Parathyroid adenoma (tissue), 2 donors: ENCODE results near the gene DNAL1.

Experiments
- H2AFZ ChIP-seq: fragments of 300-600 bp; sonication (generic); one replicate; pipeline ENCODE4 v1.7.0; 2017; ENCODE audit warnings: antibody characterized with exemption, mild to moderate bottlenecking
- H3K27ac ChIP-seq: fragments of 300-600 bp; sonication (generic); one replicate; pipeline ENCODE4 v1.7.0; 2017
- H3K27me3 ChIP-seq: fragments of 300-600 bp; sonication (generic); one replicate; pipeline ENCODE4 v1.7.0; 2017; ENCODE audit warnings: low read length; ENCODE audit not compliant: control insufficient read depth, insufficient read depth
- H3K36me3 ChIP-seq: fragments of 300-600 bp; sonication (generic); one replicate; pipeline ENCODE4 v1.7.0; 2017; ENCODE audit warnings: low read length; ENCODE audit not compliant: control insufficient read depth, insufficient read depth
- H3K4me1 ChIP-seq: fragments of 300-600 bp; sonication (generic); one replicate; pipeline ENCODE4 v1.7.0; 2017; ENCODE audit warnings: control low read depth
- H3K4me2 ChIP-seq: fragments of 300-600 bp; sonication (generic); one replicate; pipeline ENCODE4 v1.7.0; 2017; ENCODE audit warnings: low read length
- H3K4me3 ChIP-seq: fragments of 300-600 bp; sonication (generic); one replicate; pipeline ENCODE4 v1.7.0; 2017; ENCODE audit warnings: low read depth, low read length
- H3K79me2 ChIP-seq: fragments of 300-600 bp; sonication (generic); one replicate; pipeline ENCODE4 v1.7.0; 2017; ENCODE audit warnings: control low read depth
- H3K9ac ChIP-seq: fragments of 300-600 bp; sonication (generic); one replicate; pipeline ENCODE4 v1.7.0; 2017; ENCODE audit warnings: mild to moderate bottlenecking
- H3K9me3 ChIP-seq: fragments of 300-600 bp; sonication (generic); one replicate; pipeline ENCODE4 v1.7.0; 2017; ENCODE audit warnings: low read length; ENCODE audit not compliant: control insufficient read depth
- CTCF ChIP-seq: fragments of 300-600 bp; sonication (generic); IDR thresholded peaks from one replicate; pipeline ENCODE4 v1.7.0; 2017; ENCODE audit warnings: antibody characterized with exemption, mild to moderate bottlenecking
- donor health status: primary hyperparathyroidism.

DNAL1 gene

GRCh38 chr14:73644531-73645247 lies at the start of gene DNAL1:
Gene DNAL1, plus strand, starts transcription at chr14:73644986. Its CDS starts 54 bp downstream, at chr14:73645040.
- TF ChIP-seq CTCF, result peak; percentile 13
- peak within 1 kb of the TSS; percentile 51 for H3K9ac ChIP-seq

GRCh38 chr14:73599499-73599898 lies 45.3 kb upstream of the DNAL1 start:
- Histone ChIP-seq H3K36me3 (no peaks in the 10 kb centered on the region), H3K9ac (no peak overlapping the region), H3K27me3 (no peaks in the 10 kb centered on the region), H3K4me2 (no peak overlapping the region), H3K79me2 (no peaks in the 10 kb centered on the region), H3K9me3 (no peaks in the 10 kb centered on the region), H3K4me3 (no peak overlapping the region), H3K27ac (no peak overlapping the region), H3K4me1 (no peaks in the 10 kb centered on the region), H2AFZ (no peak overlapping the region)
- TF ChIP-seq CTCF, result no peak

More at GRCh38 chr14:73644531-73645247, at the start of gene DNAL1:
- peak within 1 kb of the TSS; percentile 93 for H3K27ac ChIP-seq
- peak within 1 kb of the TSS; percentile 91 for H2AFZ ChIP-seq
- no peaks in the 10 kb centered on the region for H3K27me3 ChIP-seq
- H3K4me3 ChIP-seq, result peak within 1 kb of the TSS; percentile 98
- H3K4me1 ChIP-seq, result no peaks in the 10 kb centered on the region
- no peaks in the 10 kb centered on the region for H3K36me3 ChIP-seq
- no peaks in the 10 kb centered on the region for H3K9me3 ChIP-seq
- H3K4me2 ChIP-seq, result peak within 1 kb of the TSS; percentile 85
- peaks cover 19% of the 10 kb centered on the region for H3K79me2 ChIP-seq

- Histone ChIP-seq H3K36me3 (no peaks in the 10 kb centered on the region), H3K4me1 (no peaks in the 10 kb centered on the region), H2AFZ (no peak overlapping the region)
These were observed 41.8 kb upstream of the DNAL1 start for GRCh38 chr14:73602994-73603393.

GRCh38 chr14:73606271-73606670 lies 38.5 kb upstream of the DNAL1 start:
- Histone ChIP-seq H3K9ac (no peak overlapping the region), H3K79me2 (no peaks in the 10 kb centered on the region), H3K27ac (no peak overlapping the region), H3K27me3 (no peaks in the 10 kb centered on the region), H3K36me3 (no peaks in the 10 kb centered on the region), H2AFZ (no peak overlapping the region), H3K9me3 (no peaks in the 10 kb centered on the region), H3K4me1 (no peaks in the 10 kb centered on the region), H3K4me2 (no peak overlapping the region), H3K4me3 (no peak overlapping the region)
- no peak for TF ChIP-seq CTCF

More at GRCh38 chr14:73602994-73603393, 41.8 kb upstream of the DNAL1 start:
- Histone ChIP-seq H3K9ac (no peak overlapping the region), H3K27me3 (no peaks in the 10 kb centered on the region), H3K27ac (no peak overlapping the region), H3K9me3 (no peaks in the 10 kb centered on the region), H3K4me3 (no peak overlapping the region), H3K4me2 (no peak overlapping the region), H3K79me2 (no peaks in the 10 kb centered on the region)
- TF ChIP-seq CTCF, result no peak

- Histone ChIP-seq H3K79me2 (no peaks in the 10 kb centered on the region), H3K4me3 (no peak overlapping the region), H3K4me2 (no peak overlapping the region), H3K4me1 (no peaks in the 10 kb centered on the region), H3K27ac (no peak overlapping the region), H3K27me3 (no peaks in the 10 kb centered on the region), H2AFZ (no peak overlapping the region), H3K9ac (no peak overlapping the region), H3K9me3 (no peaks in the 10 kb centered on the region), H3K36me3 (no peaks in the 10 kb centered on the region)
- TF ChIP-seq CTCF, result no peak
These were observed 37.5 kb upstream of the DNAL1 start for GRCh38 chr14:73607241-73607640.
